Measurements from ENCODE around the gene PRKCB.

Gene PRKCB

GRCh38 chr16:23835390-23836077 is at the start of gene PRKCB:
PRKCB (plus strand) TSS chr16:23835983.
- DNase-seq (ENCODE audit: low read depth, low spot score): no peak

- no peak for DNase-seq (ENCODE audit: low read depth, low spot score)
Measured at GRCh38 chr16:23786964-23787561, 48.7 kb upstream of the PRKCB start.

GRCh38 chr16:23788685-23789084 is 47.1 kb upstream of the PRKCB start:
- no peak for DNase-seq (ENCODE audit: low read depth, low spot score)

GRCh38 chr16:23795378-23795777 is 40.4 kb upstream of the PRKCB start:
- DNase-seq (ENCODE audit: low read depth, low spot score): no peak

- no peak for DNase-seq (ENCODE audit: low read depth, low spot score)
Measured at GRCh38 chr16:23796941-23797340, 38.8 kb upstream of the PRKCB start.

- peak; percentile 18 for DNase-seq (ENCODE audit: low read depth, low spot score)
Measured at GRCh38 chr16:23801378-23801777, 34.4 kb upstream of the PRKCB start.

GRCh38 chr16:23802776-23803175 is 33.0 kb upstream of the PRKCB start:
- DNase-seq (ENCODE audit: low read depth, low spot score): no peak

GRCh38 chr16:23803591-23804123 is 32.1 kb upstream of the PRKCB start:
- DNase-seq (ENCODE audit: low read depth, low spot score): no peak

- no peak for DNase-seq (ENCODE audit: low read depth, low spot score)
Measured at GRCh38 chr16:23807028-23807427, 28.8 kb upstream of the PRKCB start.

GRCh38 chr16:23821467-23821866 is 14.3 kb upstream of the PRKCB start:
- no peak for DNase-seq (ENCODE audit: low read depth, low spot score)

GRCh38 chr16:23821875-23822688 is 13.7 kb upstream of the PRKCB start:
- no peak for DNase-seq (ENCODE audit: low read depth, low spot score)

- DNase-seq (ENCODE audit: low read depth, low spot score): no peak
Measured at GRCh38 chr16:23823475-23824384, 12.1 kb upstream of the PRKCB start.

- DNase-seq (ENCODE audit: low read depth, low spot score): no peak
Measured at GRCh38 chr16:23824909-23825308, 10.9 kb upstream of the PRKCB start.

GRCh38 chr16:23826528-23827045 is 9.2 kb upstream of the PRKCB start:
- DNase-seq (ENCODE audit: low read depth, low spot score): no peak

- DNase-seq (ENCODE audit: low read depth, low spot score): no peak
Measured at GRCh38 chr16:23827057-23827456, 8.7 kb upstream of the PRKCB start.

GRCh38 chr16:23829454-23829853 is 6.3 kb upstream of the PRKCB start:
- no peak for DNase-seq (ENCODE audit: low read depth, low spot score)

GRCh38 chr16:23830276-23830675 is 5.5 kb upstream of the PRKCB start:
- no peak for DNase-seq (ENCODE audit: low read depth, low spot score)

GRCh38 chr16:23832882-23833281 is 2.9 kb upstream of the PRKCB start:
- no peak for DNase-seq (ENCODE audit: low read depth, low spot score)

- DNase-seq (ENCODE audit: low read depth, low spot score): no peak
Measured at GRCh38 chr16:23833504-23833903, 2.3 kb upstream of the PRKCB start.

GRCh38 chr16:23833960-23834685 is 1.7 kb upstream of the PRKCB start:
- no peak for DNase-seq (ENCODE audit: low read depth, low spot score)

- no peak for DNase-seq (ENCODE audit: low read depth, low spot score)
Measured at GRCh38 chr16:23836078-23836403, 258 bp downstream of the PRKCB start.

Measured in smooth muscle cell of the brain vasculature (primary cell).